ENCODE measurements around the gene DNHD1. TPM values are rescaled to one million over a fixed set of nuclear protein-coding genes. Genes with fewer than 3 reads are reported as not detected.

DNHD1 gene
- total and polyA plus RNA-seq, 9 of the 15 experiments (the other 6 are each of a cell fraction or from before 2014, with no cell fraction given), result 0.82 to 9.7 (median 3.8) TPM

DNA sequence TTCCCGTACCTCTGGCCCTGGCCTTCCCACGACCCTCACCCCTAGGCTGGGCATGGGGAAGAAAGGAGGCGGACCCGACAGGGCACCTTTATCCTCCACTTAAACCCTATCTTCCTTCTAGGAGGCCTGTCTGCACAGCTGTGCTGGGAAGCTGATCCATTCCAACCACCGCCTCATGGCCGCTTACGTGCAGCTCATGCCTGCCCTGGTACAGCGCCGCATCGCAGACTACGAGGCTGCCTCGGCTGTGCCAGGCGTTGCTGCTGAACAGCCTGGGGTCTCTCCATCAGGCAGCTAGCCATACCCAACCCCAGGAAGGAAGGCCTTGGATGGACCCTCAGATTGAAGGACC is 15.2 kb upstream of the DNHD1 start (continued):
- TF ChIP-seq ZNF584 (CRISPR knock-in tag; IDR thresholded peaks at IDR 0.05; ENCODE audit: low read depth) (no peak), ZSCAN29 (IDR thresholded peaks at IDR 0.05) (no peak), CBX2 (IDR thresholded peaks at IDR 0.05; ENCODE audit: insufficient read depth, low read length, poor library complexity, severe bottlenecking) (no peak), ERF (CRISPR knock-in tag; IDR thresholded peaks at IDR 0.05) (no peak), DPF2 (IDR thresholded peaks at IDR 0.05) (no peak), TCF7 (IDR thresholded peaks at IDR 0.05; ENCODE audit: borderline replicate concordance) (no peak), ELF2 (CRISPR knock-in tag; IDR thresholded peaks at IDR 0.05) (no peak), MCM3 (IDR thresholded peaks at IDR 0.05) (no peak), ELF4 (CRISPR knock-in tag; IDR thresholded peaks at IDR 0.05) (no peak), SMARCC2 (IDR thresholded peaks at IDR 0.05; ENCODE audit: low read depth) (no peak), TRIM28 (IDR thresholded peaks at IDR 0.05) (no peak), ESRRA (IDR thresholded peaks at IDR 0.05; ENCODE audit: borderline replicate concordance, low read depth) (no peak), KLF6 (CRISPR knock-in tag; IDR thresholded peaks at IDR 0.05; ENCODE audit: borderline replicate concordance) (no peak), KLF10 (CRISPR knock-in tag; IDR thresholded peaks at IDR 0.05) (0 out of 2 replicates have a peak, but pooled peaks have one; percentile 12), GABPB2 (CRISPR knock-in tag; conservative IDR thresholded peaks at IDR 0.05) (no peak), RBM17 (IDR thresholded peaks at IDR 0.05; ENCODE audit: borderline replicate concordance, low read depth, low read length) (no peak)
- TF ChIP-seq, protein P1, sequence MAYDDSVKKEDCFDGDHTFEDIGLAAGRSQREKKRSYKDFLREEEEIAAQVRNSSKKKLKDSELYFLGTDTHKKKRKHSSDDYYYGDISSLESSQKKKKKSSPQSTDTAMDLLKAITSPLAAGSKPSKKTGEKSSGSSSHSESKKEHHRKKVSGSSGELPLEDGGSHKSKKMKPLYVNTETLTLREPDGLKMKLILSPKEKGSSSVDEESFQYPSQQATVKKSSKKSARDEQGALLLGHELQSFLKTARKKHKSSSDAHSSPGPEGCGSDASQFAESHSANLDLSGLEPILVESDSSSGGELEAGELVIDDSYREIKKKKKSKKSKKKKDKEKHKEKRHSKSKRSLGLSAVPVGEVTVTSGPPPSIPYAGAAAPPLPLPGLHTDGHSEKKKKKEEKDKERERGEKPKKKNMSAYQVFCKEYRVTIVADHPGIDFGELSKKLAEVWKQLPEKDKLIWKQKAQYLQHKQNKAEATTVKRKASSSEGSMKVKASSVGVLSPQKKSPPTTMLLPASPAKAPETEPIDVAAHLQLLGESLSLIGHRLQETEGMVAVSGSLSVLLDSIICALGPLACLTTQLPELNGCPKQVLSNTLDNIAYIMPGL (CRISPR knock-in tag; IDR thresholded peaks at IDR 0.05), result peak; percentile 3; the same call in 1 of the 2 replicates
- TF ChIP-seq, protein P2, sequence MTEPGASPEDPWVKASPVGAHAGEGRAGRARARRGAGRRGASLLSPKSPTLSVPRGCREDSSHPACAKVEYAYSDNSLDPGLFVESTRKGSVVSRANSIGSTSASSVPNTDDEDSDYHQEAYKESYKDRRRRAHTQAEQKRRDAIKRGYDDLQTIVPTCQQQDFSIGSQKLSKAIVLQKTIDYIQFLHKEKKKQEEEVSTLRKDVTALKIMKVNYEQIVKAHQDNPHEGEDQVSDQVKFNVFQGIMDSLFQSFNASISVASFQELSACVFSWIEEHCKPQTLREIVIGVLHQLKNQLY (CRISPR knock-in tag; conservative IDR thresholded peaks at IDR 0.05), result no peak
- TF ChIP-seq, protein P3, sequence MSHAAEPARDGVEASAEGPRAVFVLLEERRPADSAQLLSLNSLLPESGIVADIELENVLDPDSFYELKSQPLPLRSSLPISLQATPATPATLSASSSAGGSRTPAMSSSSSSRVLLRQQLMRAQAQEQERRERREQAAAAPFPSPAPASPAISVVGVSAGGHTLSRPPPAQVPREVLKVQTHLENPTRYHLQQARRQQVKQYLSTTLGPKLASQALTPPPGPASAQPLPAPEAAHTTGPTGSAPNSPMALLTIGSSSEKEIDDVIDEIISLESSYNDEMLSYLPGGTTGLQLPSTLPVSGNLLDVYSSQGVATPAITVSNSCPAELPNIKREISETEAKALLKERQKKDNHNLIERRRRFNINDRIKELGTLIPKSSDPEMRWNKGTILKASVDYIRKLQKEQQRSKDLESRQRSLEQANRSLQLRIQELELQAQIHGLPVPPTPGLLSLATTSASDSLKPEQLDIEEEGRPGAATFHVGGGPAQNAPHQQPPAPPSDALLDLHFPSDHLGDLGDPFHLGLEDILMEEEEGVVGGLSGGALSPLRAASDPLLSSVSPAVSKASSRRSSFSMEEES (CRISPR knock-in tag; IDR thresholded peaks at IDR 0.05), result no peak
- TF ChIP-seq, protein P4, sequence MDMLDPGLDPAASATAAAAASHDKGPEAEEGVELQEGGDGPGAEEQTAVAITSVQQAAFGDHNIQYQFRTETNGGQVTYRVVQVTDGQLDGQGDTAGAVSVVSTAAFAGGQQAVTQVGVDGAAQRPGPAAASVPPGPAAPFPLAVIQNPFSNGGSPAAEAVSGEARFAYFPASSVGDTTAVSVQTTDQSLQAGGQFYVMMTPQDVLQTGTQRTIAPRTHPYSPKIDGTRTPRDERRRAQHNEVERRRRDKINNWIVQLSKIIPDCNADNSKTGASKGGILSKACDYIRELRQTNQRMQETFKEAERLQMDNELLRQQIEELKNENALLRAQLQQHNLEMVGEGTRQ (CRISPR knock-in tag; IDR thresholded peaks at IDR 0.05), result no peak
- TF ChIP-seq, protein P5, sequence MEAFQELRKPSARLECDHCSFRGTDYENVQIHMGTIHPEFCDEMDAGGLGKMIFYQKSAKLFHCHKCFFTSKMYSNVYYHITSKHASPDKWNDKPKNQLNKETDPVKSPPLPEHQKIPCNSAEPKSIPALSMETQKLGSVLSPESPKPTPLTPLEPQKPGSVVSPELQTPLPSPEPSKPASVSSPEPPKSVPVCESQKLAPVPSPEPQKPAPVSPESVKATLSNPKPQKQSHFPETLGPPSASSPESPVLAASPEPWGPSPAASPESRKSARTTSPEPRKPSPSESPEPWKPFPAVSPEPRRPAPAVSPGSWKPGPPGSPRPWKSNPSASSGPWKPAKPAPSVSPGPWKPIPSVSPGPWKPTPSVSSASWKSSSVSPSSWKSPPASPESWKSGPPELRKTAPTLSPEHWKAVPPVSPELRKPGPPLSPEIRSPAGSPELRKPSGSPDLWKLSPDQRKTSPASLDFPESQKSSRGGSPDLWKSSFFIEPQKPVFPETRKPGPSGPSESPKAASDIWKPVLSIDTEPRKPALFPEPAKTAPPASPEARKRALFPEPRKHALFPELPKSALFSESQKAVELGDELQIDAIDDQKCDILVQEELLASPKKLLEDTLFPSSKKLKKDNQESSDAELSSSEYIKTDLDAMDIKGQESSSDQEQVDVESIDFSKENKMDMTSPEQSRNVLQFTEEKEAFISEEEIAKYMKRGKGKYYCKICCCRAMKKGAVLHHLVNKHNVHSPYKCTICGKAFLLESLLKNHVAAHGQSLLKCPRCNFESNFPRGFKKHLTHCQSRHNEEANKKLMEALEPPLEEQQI (IDR thresholded peaks at IDR 0.05), result no peak
- TF ChIP-seq, protein P6, sequence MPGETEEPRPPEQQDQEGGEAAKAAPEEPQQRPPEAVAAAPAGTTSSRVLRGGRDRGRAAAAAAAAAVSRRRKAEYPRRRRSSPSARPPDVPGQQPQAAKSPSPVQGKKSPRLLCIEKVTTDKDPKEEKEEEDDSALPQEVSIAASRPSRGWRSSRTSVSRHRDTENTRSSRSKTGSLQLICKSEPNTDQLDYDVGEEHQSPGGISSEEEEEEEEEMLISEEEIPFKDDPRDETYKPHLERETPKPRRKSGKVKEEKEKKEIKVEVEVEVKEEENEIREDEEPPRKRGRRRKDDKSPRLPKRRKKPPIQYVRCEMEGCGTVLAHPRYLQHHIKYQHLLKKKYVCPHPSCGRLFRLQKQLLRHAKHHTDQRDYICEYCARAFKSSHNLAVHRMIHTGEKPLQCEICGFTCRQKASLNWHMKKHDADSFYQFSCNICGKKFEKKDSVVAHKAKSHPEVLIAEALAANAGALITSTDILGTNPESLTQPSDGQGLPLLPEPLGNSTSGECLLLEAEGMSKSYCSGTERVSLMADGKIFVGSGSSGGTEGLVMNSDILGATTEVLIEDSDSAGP (CRISPR knock-in tag; IDR thresholded peaks at IDR 0.05), result no peak
